Gastroesophageal sphincter (tissue), 3 donors: ENCODE data around the gene KCTD21.
A peak's percentile ranks its signal among the peaks of the same experiment; 100 is the strongest.

Experiments
- CTCF ChIP-seq, 4 experiments: fragments of 200-600 bp in 2 of 4; fragments of 450-650 bp in 2 of 4; sonication (generic) in 1 of 4; IDR thresholded peaks; one replicate each; pipeline ENCODE4 v1.5.1; 2017 to 2019; ENCODE audit warnings: antibody characterized with exemption in 4 of 4, mild to moderate bottlenecking in 2 of 4, moderate library complexity in 2 of 4
- EP300 ChIP-seq: sonication (generic); formaldehyde crosslinking; IDR thresholded peaks from one replicate; pipeline ENCODE4 v1.6.1; 2017; ENCODE audit warnings: antibody characterized with exemption, mild to moderate bottlenecking
- POLR2A ChIP-seq, 2 donors: fragments of 450-650 bp; IDR thresholded peaks; one replicate each; pipeline ENCODE4 v1.6.1; 2017; ENCODE audit warnings: antibody characterized with exemption in 2 of 2, mild to moderate bottlenecking in 2 of 2, moderate library complexity in 1 of 2
- POLR2AphosphoS5 ChIP-seq: sonication (generic); formaldehyde crosslinking; IDR thresholded peaks from one replicate; pipeline ENCODE4 v1.6.1; 2017; ENCODE audit warnings: antibody characterized with exemption

GRCh38 chr11:78168539-78169477 lies 19.6 kb downstream of the KCTD21 start:
- TF ChIP-seq POLR2A (IDR thresholded peaks at IDR 0.05), result no peak
- no peak for TF ChIP-seq CTCF (IDR thresholded peaks at IDR 0.05)
- TF ChIP-seq POLR2AphosphoS5, result peak; percentile 57
- TF ChIP-seq EP300, result no peak
